Naive thymus-derived CD4-positive, alpha-beta T cell (primary cell): Measurements from ENCODE around the gene MSH4. TPM values are rescaled to one million over a fixed set of nuclear protein-coding genes. Genes with fewer than 3 reads are reported as not detected.

ENCODE experiments used
- polyA plus RNA-seq, 2 donors: library from polyadenylated mRNA; unstranded; fragments of 300-500 nt; fragmentation: Illumina TruSeq; gene quantifications; one replicate each; pipeline ENCODE4 v1.2.3, GENCODE V29; 2021
- total RNA-seq, 6 experiments: library from RNA in 5 of 6; stranded (reverse) in 5 of 6; gene quantifications; 1 replicate in 5 of 6; 2 replicates in 1 of 6; pipeline ENCODE4 v1.2.3 and lab custom pipeline; 2021 to 2026

Gene MSH4
- total and polyA plus RNA-seq, 7 experiments from 2014 or later = 0.42 to 1.1 (median 0.49) TPM; not detected in 2

Other genes with a start within 250 kb of the MSH4 start
- 1 to 10 TPM in 2 of 5 experiments, under 1 TPM in 1, not detected in 2; 0.96 to 6.0 (median 5.0) TPM for gene SLC44A5, start 185.8 kb upstream of the MSH4 start, total RNA-seq
- gene SLC44A5, start 185.8 kb upstream of the MSH4 start, polyA plus RNA-seq = under 1 TPM in 1 of 2 donors, not detected in 1; 0.92 TPM
- 10 to 100 TPM; 11.1 to 36.4 (median 32.9) TPM for gene ACADM, start 72.2 kb upstream of the MSH4 start, total RNA-seq
- 10 to 100 TPM; 54.5 to 67.0 TPM for gene ACADM, start 72.2 kb upstream of the MSH4 start, polyA plus RNA-seq
- gene RABGGTB, start 10.6 kb upstream of the MSH4 start, total RNA-seq = 100 to 1,000 TPM in 3 of 5 experiments, 10 to 100 TPM in 2; 89.7 to 140 (median 101) TPM
- gene RABGGTB, start 10.6 kb upstream of the MSH4 start, polyA plus RNA-seq = 10 to 100 TPM; 10.1 to 12.1 TPM
- gene ASB17, start 135.5 kb downstream of the MSH4 start, total RNA-seq = not detected
- gene ASB17, start 135.5 kb downstream of the MSH4 start, polyA plus RNA-seq = not detected